HG03066 (cell line): ENCODE results near the gene MAPK10.
"Not testable (repeated sequence)": the region's sequence is repeated elsewhere in the genome, so short reads cannot be mapped to it uniquely, and the experiment has no call there.

Source experiments
- ATAC-seq: cut with Tn5 transposase; IDR thresholded peaks from one replicate; pipeline ENCODE4 v1.9.1; 2021; ENCODE audit warnings: low read depth; ENCODE audit not compliant: unreplicated experiment

MAPK10 gene

DNA sequence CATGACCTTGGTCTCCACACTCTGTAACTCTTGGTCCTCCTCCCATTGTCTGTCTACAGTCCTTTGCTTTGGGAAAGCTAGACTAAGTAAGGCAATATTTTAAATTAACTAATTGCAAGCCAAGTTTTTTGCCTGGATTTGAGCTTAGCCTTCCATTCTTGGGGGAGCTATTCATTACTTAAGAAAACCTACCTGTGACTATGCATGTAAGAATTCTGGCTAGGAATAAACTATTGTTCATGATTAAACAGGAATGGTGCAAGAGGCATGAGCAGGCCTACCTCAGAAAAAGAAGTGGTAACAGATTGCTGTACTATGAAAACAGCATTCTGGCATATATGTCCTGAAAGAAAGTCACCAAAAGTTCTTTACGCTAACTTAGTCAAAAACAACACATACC is 309.4 kb downstream of the MAPK10 start:
- no peak for ATAC-seq

DNA sequence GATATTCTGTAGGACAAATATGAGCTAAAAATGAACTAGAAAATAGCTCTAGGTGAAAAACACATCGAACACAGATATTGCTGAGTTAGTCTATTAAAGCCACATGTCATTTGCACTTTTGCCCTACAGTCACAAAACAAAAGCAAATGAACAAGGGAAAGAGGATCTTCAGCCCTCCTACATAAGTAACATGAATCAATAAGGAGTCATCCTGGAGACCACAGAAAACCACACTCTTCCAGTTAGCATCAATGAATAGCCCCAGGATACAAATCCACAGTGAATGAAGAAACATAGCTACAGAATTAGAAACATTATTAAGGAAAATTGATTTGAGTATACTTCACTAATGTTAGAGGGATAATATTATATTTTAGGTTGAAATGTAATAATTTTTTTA is 311.4 kb downstream of the MAPK10 start:
- ATAC-seq: no peak

DNA sequence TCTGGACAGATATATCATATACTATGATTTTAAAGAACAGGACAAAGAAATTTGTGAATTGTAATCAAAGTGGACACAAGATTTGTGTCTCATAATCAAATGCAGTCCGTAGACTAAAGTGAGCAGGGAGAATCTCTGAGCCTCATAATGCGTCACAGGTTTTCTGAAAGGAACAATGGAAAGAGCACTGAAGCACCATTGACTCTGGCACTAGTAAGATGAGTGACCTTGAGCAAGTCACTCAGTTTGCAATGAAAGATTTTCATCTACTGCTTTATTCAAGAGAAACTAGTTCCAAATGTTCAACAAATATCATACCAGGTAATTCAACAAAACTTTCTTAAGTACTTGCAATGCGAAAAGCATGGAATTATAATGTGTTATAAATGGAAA is 315.3 kb downstream of the MAPK10 start:
- no peak for ATAC-seq

DNA sequence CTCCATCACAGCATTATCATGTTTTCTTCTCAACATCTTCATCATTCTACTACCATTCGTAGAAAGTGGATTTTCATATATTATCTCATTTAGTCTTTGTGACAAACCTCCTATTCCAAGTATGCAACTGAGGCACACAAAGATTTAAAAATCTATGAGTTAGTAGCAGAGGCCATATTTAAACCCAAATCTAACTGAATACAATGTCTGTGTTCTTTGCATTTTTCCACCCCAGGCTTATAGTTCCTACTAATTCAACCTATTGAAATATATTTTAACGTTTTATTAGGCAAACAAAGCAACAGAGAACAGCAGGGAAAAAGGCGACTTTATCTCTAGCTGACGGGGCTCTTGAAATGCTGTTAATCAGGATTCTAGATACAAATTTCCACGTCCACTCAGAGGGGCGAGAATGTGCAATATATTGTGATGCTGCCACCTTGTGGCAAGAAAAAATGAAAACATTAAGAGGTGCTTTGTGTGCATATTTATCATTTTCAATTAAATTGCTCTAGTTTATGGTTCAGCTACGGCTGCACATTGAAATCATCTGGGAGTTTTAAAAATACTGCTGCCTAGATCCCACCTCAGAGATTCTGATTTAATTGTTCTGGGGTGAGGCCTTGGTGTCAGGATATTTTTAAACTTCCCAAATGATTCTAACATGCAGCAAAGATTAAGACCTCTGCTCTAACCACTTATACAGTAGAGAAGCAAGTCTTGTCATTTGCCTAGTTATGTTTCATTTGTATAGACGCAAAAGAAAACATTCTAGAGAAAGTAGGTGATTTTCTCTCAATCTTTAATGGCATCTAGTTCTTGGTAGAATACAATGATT is 315.9 kb downstream of the MAPK10 start:
- ATAC-seq: peak; percentile 70

DNA sequence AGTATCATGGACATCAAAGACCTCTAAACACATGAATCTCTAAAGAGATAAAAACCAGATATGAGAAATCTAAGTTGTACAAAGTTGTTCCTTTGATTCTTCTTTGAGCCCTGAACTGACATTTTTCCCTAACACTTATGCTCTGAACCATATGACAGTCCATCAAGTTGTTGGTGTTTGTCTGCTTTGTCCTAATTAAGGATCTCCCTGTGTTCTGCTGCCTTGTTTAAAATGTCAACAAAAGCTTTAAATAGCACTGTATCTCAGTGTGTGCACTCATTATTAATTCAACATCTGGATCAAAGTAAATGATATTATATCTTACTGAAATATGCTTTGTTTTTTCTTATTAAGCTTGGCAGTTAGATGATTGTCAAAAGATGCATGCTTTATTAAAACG is 321.8 kb downstream of the MAPK10 start:
- ATAC-seq: no peak

DNA sequence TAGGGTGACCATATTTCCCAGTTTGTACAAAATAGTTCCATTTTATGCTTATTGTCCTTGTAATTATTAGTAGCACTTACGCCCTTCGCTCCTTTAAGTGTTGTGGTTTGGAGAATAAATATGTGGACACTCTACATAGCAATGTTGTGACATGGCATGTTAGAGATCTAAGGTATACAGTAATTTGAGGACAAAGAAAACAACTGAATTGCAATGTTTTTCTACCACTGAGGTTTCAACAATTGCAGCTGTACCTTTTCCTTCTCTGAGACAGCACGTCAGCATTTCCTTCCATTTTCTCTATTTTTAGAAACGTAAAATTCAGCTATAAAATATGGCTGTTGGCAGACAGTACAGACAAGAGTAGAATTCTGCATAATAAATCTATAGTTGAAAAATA is 323.1 kb downstream of the MAPK10 start:
- ATAC-seq: no peak

DNA sequence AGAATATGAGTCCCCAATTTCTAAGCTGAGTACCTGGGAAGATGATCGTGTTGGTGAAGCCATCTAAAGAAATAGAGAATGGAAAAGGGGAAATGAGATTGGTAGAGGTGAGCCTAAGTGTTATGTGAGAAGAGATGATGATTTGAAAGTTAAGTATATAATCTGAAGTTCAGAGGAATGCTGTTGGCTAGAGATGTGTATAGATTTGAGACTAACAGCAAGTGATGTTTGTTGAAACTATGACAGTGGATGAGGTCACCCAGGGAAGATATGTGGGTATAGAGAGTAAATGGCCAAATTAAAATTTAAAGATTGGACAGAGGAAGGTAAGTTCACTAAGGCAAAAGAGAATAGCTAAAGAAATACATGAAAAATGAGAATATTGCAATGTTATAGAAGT is 324.2 kb downstream of the MAPK10 start:
- ATAC-seq: no peak

DNA sequence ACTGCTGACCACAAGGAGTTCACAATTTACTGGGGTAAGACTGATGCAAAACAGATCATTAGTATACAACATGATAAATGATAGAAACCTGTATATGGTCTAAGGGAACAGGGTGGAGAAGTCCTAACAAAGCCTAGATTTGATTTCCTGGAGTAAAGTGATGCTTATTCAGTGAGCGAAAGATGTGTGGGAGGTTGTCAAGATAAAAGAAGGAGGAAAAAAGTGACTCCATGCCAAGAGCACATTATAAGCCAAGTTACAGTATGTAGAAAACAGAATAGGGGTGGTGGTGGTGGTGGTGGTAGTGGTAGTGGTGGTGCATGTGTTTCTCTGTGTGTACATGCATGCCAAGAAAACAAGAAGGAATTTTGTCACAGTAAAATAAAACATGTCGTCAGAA is 325.2 kb downstream of the MAPK10 start:
- ATAC-seq: no peak

DNA sequence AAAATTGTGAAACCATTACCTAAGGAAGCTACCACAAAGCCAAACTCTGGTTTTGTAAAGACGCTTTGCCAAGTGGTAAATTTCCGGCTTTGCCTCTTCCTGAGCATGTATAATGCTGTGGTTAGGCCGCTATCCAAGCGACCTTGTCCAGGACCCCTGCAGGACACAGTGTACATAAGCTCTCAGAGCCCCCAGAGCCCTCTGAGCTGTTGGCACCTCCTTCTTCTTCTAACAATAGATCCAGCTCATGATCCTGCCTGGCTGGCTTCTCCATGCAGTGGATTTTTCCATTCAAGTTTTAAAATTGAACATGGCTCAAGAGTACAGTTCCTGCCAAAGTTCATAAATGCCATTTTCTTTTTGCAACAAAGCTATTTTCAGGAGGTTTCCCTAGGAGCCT is 326.7 kb downstream of the MAPK10 start:
- ATAC-seq: no peak

DNA sequence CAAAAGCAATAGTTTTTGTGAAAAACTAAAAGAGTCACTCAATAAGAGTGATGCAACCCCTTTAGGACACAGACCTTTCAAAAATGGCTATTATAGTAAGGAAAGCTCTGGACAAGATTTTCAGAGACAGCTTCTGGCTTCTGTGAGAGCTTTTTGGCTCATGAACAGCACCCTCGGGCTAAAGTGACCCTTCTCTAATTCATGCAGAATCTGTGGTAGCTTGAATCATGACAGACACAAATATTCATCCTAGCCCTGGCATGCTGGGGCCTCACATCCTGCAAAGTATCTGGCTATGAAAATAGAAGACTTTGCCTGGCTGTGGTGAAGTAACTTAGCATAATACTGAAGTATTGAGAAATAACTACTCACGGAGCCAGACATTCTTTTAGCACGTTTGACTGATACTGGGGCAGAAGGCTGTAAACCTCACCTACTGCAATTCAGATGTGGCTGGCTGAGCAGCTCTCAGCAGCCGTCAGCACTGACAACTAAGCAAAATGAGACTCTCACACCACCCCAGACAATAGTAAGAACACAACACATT is 327.3 kb downstream of the MAPK10 start:
- ATAC-seq: no peak

DNA sequence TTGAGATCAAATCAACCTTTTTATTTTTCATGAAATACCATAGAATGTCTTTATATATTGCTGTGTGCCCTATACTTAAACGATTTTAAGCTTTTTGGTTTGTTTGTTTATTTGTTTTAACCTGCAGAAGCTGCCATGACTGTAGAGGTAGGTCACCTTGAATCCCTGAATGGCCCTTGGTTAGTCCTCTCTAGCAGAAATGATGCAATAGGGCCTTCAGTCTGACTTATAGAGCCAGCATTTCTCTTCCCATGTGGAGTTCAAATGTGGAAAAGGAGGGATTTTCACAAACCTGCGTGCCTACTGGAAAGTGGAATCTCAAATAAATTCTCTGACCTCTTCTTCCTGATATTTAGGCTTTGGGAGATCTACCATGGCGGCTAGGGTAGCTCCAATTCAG is 327.9 kb downstream of the MAPK10 start:
- no peak for ATAC-seq

DNA sequence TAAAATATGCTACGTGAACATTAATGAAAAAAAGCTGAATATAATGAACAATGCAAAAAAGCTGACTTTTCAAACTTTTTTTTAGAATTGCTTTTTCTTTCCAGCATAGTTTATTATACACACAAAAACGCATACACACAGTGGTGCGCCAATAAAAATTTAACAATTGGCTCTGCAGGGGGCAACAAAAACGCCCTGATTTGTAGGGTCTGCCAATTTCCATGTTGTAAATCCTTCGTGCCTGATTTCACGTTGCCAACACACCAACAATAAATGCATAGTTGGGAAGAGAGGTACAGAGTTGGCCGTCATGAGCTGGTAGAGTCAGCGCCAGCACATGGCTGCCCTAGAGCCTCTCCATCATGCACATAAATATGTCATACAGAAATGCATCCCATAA is 333.1 kb downstream of the MAPK10 start:
- no peak for ATAC-seq

DNA sequence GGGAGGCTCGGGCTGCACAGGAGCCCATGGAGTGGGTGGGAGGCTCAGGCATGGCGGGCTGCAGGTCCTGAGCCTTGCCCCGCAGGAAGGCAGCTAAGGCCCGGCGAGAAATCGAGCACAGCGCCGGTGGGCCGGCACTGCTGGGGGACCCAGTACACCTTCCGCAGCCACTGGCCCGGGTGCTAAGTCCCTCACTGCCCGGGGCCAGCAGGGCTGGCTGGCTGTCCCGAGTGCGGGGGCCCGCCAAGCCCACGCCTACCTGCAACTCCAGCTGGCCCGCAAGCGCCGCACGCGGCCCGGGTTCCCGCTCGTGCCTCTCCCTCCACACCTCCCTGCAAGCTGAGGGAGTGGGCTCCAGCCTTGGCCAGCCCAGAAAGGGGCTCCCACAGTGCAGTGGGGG is 338.2 kb downstream of the MAPK10 start:
- ATAC-seq: not testable (repeated sequence)

DNA sequence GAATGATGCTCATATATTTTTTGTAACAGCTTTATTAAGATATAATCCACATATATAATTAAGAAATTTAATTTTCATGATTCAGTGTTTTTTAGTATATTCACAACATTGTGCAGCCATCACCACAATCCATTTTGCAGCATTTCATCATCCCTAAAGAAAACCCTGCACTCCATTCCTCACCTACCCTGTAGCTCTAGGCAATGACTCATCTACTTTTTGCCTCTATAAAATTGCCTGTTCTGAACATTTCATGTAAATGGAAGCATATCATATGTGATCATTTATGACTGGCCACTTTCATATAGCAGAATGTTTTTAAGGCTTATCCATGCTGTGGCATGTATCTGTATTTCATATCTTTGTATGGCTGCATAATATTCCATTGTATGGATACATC is 339.9 kb downstream of the MAPK10 start:
- ATAC-seq: no peak

DNA sequence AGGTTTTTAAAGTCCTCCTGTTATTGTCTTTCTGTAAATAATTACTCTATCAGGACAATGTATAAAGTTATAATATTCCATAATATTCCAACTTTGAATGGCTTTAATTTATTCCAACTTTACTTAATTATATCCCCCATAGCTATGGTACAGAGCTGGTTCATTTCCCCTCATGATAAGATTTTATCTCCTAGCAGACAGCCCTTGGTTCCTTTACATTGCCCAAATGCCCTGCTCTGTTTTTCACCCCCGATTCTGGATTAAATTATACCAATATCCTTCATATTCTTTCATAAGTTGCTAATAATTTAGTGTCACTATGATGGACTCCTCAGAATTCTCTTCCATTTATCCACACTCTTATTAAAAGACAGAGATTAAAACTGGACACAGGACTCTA is 340.5 kb downstream of the MAPK10 start:
- ATAC-seq: no peak

DNA sequence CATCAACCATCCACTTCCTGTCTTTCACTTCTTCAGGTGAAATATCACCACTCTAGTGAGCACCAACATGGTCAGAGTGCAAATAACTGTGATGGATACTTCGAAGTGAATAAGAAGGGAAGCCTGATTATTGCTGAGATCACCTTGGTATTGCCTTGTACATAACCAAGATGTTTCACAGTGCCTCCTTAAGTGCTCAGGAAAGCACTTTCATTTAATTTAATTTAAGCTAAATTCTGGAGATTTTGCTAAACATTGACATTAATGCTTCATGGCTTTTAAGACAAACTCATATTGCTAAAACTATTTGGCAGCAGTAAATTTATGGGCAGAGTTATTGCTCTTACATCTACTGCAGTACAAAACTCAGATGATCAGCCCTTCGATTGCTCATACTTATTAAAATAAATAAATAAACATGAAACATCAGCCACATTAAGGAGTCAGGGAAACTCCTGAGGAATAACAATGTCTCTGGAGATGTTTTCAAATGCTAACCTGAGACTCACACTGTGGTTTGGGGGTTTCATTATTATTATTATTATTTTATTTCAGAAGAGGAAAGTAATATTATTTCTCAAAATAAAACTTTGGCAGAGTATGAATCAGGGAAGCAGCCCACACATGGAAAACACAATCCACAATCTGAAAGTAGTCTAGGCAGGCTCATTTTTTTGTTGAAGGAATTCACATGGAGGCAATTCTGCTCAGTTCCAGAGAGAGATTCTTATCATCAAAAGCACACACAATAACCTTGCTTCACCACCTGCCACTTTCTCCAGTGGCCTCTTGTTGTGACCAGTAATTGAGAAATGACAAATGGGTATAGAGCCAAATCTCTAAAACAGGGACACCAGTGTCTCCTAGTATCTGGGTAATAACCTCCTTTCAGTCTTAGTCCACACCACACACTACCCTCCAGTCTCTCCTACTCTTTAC is 344.2 kb downstream of the MAPK10 start:
- ATAC-seq: no peak

DNA sequence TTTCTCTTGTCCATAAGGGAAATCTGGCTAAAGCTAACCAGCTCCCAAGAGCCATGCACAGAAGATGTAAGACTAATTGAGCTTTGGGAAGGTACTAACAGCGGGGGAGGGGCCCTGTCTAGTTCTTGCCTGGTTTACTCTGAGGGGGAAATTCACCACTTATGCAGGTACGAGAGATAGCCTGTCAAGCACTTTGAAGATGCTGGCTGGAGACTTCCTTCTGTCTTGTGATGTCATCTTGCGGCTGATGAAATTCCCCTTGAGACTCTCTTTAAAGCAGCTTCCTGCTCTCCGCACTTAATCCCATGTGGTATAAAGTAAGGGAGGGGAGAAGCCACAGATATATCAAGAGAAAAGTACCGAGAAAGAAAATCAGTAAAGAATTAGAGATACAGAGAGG is 345.3 kb downstream of the MAPK10 start:
- ATAC-seq: no peak

DNA sequence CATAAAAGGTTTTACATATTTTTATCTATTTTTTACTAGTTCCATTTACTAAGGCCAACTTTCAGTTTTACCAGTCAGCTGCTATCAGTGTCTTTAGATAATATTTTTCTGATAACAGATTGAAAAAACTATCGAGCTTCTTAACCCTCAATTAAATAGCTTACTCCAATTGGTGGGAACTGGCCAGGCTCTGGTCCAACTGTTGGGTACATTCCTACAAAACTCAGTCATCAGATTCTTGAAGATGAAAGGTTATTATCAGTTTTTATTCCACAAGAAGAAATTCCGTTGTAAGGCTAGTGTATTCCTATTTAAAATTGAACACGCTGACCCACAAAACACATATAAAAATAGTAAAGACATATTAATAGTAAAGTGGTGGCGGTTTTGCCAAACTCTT is 346.2 kb downstream of the MAPK10 start:
- ATAC-seq: no peak

DNA sequence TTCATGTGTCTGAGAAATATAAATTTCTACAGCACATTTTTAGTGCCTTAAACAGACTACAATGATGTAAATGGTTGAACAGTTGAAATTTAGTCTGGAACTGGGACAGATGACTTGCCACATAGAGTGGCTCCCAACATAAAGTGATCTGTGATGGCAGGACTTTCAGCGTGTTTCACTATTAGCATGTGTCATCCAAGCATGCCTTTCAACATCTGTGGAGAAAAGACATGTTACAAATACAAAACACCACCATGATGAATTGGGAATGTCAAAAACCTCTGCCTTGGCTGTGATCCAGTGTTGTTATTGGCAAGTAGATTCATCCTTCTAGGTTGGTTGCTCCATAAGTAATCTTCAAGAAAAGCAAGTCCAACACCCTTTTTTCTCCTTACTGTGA is 348.7 kb downstream of the MAPK10 start:
- no peak for ATAC-seq

DNA sequence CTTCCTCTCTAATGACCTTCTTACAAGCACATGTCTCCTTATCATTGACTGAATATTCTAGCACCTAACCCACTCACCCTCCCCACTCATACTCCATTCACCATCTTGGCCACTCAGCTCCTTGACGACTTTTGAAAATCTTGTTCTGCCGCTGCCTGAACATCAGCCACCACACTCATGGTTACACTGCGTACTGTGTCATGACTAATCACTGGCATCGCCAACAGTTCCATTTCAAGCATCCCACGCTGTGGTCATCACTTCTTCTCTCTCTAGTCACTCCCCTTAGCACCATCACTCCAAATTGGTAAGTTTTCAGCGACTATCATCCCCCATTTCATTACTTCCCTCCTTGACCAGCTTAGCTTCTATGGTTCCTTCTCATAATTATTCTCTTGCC is 352.8 kb downstream of the MAPK10 start:
- ATAC-seq: no peak

DNA sequence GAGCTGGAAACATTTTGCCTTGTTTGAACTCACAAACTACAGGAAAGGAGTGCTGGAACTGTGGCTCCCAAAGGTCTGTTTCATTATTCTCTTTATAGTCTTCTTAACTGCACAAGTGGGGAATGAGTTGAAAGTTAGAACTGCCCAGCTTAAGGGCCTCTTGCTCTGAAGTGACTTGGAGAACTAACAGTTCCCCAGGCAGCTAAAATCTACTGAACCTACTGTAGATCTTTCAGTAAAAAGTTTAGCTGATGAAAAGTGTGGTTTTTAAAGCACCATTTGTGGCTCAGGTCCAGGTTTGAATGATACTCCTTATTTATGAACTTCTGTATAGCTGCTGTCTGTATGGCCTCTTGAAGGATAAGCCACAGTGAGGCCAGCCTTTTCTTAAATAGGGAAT is 353.8 kb downstream of the MAPK10 start:
- ATAC-seq: no peak
